Breast epithelium (tissue), 3 donors: ENCODE data around the gene FAM151A.

Source experiments
- POLR2A ChIP-seq: fragments of 450-650 bp; IDR thresholded peaks from one replicate; pipeline ENCODE4 v1.6.1; 2016; ENCODE audit warnings: antibody characterized with exemption, mild to moderate bottlenecking, moderate library complexity
- POLR2AphosphoS5 ChIP-seq, 3 donors: sonication (generic); formaldehyde crosslinking; IDR thresholded peaks; one replicate each; pipeline ENCODE4 v1.6.1; 2017; ENCODE audit warnings: antibody characterized with exemption in 3 of 3
- TF ChIP-seq, protein P1 (sequence below), 3 donors: fragments of 450-650 bp; IDR thresholded peaks; one replicate each; pipeline ENCODE4 v1.5.1; 2016 to 2017; ENCODE audit warnings: antibody characterized with exemption in 3 of 3, mild to moderate bottlenecking in 3 of 3, moderate library complexity in 3 of 3

DNA sequence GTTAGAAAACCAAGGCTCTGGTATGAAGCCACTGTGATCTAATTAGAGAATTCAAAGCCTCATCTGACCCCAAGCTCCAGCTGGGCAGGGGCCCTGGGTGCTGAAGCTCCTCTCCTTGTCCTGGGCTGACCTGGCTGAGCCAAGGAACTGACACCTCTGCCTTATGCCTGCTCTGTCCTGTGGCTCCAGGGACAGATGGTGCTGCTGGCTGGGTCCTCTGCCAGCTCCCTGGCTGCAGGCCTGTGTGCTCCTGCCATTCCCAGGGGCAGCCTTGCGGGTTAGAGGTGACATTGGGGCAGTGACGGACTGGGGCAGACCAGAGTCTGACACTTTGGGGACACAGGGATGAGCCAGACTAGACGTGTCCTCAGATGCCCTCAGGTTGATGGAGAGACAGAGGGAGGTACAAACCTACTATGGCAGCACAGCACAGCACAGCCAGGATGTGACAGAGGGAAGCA is 63.5 kb downstream of the FAM151A start:
- TF ChIP-seq, protein P1, sequence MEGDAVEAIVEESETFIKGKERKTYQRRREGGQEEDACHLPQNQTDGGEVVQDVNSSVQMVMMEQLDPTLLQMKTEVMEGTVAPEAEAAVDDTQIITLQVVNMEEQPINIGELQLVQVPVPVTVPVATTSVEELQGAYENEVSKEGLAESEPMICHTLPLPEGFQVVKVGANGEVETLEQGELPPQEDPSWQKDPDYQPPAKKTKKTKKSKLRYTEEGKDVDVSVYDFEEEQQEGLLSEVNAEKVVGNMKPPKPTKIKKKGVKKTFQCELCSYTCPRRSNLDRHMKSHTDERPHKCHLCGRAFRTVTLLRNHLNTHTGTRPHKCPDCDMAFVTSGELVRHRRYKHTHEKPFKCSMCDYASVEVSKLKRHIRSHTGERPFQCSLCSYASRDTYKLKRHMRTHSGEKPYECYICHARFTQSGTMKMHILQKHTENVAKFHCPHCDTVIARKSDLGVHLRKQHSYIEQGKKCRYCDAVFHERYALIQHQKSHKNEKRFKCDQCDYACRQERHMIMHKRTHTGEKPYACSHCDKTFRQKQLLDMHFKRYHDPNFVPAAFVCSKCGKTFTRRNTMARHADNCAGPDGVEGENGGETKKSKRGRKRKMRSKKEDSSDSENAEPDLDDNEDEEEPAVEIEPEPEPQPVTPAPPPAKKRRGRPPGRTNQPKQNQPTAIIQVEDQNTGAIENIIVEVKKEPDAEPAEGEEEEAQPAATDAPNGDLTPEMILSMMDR (IDR thresholded peaks at IDR 0.05) = no peak
- TF ChIP-seq POLR2A (no peak), POLR2AphosphoS5 (IDR thresholded peaks at IDR 0.05) (no peak)
